Glutamatergic neuron (in vitro differentiated cells): ENCODE data around the gene KCNQ1. TPM values are rescaled to one million over a fixed set of nuclear protein-coding genes. Genes with fewer than 3 reads are reported as not detected.

Experiments
- DNase-seq: peaks from one replicate; pipeline ENCODE4 v3.0.0; 2022
- H3K27ac Mint-ChIP-seq: one replicate; pipeline ENCODE4 v1.8.0; 2020; ENCODE audit warnings: mild to moderate bottlenecking, mixed read lengths, inconsistent platforms; ENCODE audit not compliant: unreplicated experiment
- H3K27me3 Mint-ChIP-seq: one replicate; pipeline ENCODE4 v1.8.0; 2020; ENCODE audit warnings: mild to moderate bottlenecking, moderate library complexity, mixed read lengths, inconsistent platforms; ENCODE audit not compliant: unreplicated experiment
- H3K36me3 Mint-ChIP-seq: one replicate; pipeline ENCODE4 v1.8.0; 2020; ENCODE audit warnings: mild to moderate bottlenecking, mixed read lengths, inconsistent platforms; ENCODE audit not compliant: unreplicated experiment
- H3K4me1 Mint-ChIP-seq: one replicate; pipeline ENCODE4 v1.8.0; 2020; ENCODE audit warnings: mild to moderate bottlenecking, low read depth, mixed read lengths, inconsistent platforms; ENCODE audit not compliant: unreplicated experiment
- H3K4me3 Mint-ChIP-seq: one replicate; pipeline ENCODE4 v1.8.0; 2020; ENCODE audit warnings: mild to moderate bottlenecking, mixed read lengths, inconsistent platforms; ENCODE audit not compliant: unreplicated experiment
- H3K9me3 Mint-ChIP-seq: one replicate; pipeline ENCODE4 v1.8.0; 2020; ENCODE audit warnings: mild to moderate bottlenecking, moderate library complexity, mixed read lengths, inconsistent platforms; ENCODE audit not compliant: unreplicated experiment
- total RNA-seq: library from RNA; stranded (reverse); fragmentation: NEBNext Ultra II Directional; extraction: Animal tissue kit (Norgen Biotek cat#: 25700); gene quantifications from one replicate; pipeline ENCODE4 v1.2.1, GENCODE V29; 2021; ENCODE audit not compliant: unreplicated experiment
- TF ChIP-seq, protein P1 (sequence below): fragments of 200-600 bp; sonication (generic); IDR thresholded peaks from one replicate; pipeline ENCODE4 v1.5.0; 2021; ENCODE audit not compliant: partially characterized antibody, unreplicated experiment

The KCNQ1 gene
- total RNA-seq, 1 donor from 2014 or later: 0.44 TPM

DNA sequence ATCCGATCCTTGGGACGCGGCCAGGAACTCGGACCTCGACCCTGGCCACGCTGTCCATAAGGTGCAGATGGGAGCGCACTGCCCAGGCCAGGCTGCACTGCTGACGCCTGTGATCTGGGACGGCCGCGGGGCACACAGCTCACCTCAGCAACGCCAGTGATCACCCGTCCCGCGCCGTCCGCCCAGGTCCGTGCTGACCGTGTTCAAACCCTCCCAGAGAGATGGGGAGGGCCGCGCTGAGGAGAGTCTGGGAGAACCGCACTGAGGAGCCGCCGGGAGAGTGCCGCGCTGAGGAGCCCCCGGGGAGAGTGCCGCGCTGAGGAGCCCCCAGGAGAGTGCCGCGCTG is 254.3 kb downstream of the KCNQ1 start:
- no peaks in the 10 kb centered on the region for H3K36me3 Mint-ChIP-seq
- peak overlapping the region; percentile 98 for H3K4me3 Mint-ChIP-seq
- peaks cover 7% of the 10 kb centered on the region for H3K9me3 Mint-ChIP-seq
- H3K4me1 Mint-ChIP-seq: peaks cover 38% of the 10 kb centered on the region
- no peak for DNase-seq
- peaks cover 7% of the 10 kb centered on the region for H3K27me3 Mint-ChIP-seq
- H3K27ac Mint-ChIP-seq: peak overlapping the region; percentile 85
- TF ChIP-seq, protein P1, sequence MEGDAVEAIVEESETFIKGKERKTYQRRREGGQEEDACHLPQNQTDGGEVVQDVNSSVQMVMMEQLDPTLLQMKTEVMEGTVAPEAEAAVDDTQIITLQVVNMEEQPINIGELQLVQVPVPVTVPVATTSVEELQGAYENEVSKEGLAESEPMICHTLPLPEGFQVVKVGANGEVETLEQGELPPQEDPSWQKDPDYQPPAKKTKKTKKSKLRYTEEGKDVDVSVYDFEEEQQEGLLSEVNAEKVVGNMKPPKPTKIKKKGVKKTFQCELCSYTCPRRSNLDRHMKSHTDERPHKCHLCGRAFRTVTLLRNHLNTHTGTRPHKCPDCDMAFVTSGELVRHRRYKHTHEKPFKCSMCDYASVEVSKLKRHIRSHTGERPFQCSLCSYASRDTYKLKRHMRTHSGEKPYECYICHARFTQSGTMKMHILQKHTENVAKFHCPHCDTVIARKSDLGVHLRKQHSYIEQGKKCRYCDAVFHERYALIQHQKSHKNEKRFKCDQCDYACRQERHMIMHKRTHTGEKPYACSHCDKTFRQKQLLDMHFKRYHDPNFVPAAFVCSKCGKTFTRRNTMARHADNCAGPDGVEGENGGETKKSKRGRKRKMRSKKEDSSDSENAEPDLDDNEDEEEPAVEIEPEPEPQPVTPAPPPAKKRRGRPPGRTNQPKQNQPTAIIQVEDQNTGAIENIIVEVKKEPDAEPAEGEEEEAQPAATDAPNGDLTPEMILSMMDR: no peak

GRCh38 chr11:2699531-2700414 is 255.0 kb downstream of the KCNQ1 start, which contains the start of gene KCNQ1OT1:
TSS of gene KCNQ1OT1 (minus strand) at chr11:2699994.
- Mint-ChIP-seq H3K27me3 (peaks cover 9% of the 10 kb centered on the region), H3K27ac (peak within 1 kb of the TSS; percentile 85), H3K4me1 (peaks cover 37% of the 10 kb centered on the region)

GRCh38 chr11:2700415-2701211 is 255.8 kb downstream of the KCNQ1 start:
- peaks cover under 1% of the 10 kb centered on the region for H3K36me3 Mint-ChIP-seq
- peaks cover 32% of the 10 kb centered on the region for H3K4me1 Mint-ChIP-seq
- no peak overlapping the region for H3K27ac Mint-ChIP-seq
- peak overlapping the region; percentile 64 for H3K4me3 Mint-ChIP-seq
- peak; percentile 69 for DNase-seq
- peaks cover 9% of the 10 kb centered on the region for H3K27me3 Mint-ChIP-seq
- H3K9me3 Mint-ChIP-seq: peaks cover 11% of the 10 kb centered on the region
- TF ChIP-seq, protein P1: no peak

More at GRCh38 chr11:2699531-2700414, 255.0 kb downstream of the KCNQ1 start, which contains the start of gene KCNQ1OT1:
- DNase-seq: peak; percentile 86
- Mint-ChIP-seq H3K36me3 (no peaks in the 10 kb centered on the region), H3K9me3 (peaks cover 10% of the 10 kb centered on the region), H3K4me3 (peak within 1 kb of the TSS; percentile 98)
- TF ChIP-seq, protein P1: no peak

DNA sequence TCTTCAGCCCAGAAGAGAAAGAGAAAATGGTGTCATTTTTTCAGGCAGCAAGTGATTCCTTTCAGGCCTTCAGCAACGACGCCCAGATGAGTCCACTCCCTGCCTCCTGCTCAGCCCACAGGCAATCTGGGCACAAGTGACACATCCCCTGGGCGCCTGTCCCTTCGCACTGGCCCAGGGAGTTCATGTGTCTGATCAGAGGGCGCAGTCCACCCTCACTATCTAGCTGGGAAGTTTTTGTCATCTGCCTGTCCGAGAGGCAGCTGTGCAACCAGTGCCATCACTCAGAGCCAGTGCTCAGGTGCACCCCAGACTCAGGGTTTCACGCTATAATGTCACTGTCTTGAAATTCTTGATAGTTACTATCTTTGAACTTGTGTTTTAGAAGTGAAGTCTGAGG is 256.4 kb downstream of the KCNQ1 start:
- H3K4me1 Mint-ChIP-seq: peaks cover 31% of the 10 kb centered on the region
- TF ChIP-seq, protein P1: no peak

More for the DNA sequence above, 256.4 kb downstream of the KCNQ1 start:
- no peak overlapping the region for H3K4me3 Mint-ChIP-seq
- peaks cover 12% of the 10 kb centered on the region for H3K27me3 Mint-ChIP-seq
- H3K27ac Mint-ChIP-seq: peak overlapping the region; percentile 66
- H3K36me3 Mint-ChIP-seq: peaks cover 7% of the 10 kb centered on the region
- peaks cover 16% of the 10 kb centered on the region for H3K9me3 Mint-ChIP-seq
- DNase-seq: no peak
